Measurements from ENCODE around the gene MEPCE.

DNA sequence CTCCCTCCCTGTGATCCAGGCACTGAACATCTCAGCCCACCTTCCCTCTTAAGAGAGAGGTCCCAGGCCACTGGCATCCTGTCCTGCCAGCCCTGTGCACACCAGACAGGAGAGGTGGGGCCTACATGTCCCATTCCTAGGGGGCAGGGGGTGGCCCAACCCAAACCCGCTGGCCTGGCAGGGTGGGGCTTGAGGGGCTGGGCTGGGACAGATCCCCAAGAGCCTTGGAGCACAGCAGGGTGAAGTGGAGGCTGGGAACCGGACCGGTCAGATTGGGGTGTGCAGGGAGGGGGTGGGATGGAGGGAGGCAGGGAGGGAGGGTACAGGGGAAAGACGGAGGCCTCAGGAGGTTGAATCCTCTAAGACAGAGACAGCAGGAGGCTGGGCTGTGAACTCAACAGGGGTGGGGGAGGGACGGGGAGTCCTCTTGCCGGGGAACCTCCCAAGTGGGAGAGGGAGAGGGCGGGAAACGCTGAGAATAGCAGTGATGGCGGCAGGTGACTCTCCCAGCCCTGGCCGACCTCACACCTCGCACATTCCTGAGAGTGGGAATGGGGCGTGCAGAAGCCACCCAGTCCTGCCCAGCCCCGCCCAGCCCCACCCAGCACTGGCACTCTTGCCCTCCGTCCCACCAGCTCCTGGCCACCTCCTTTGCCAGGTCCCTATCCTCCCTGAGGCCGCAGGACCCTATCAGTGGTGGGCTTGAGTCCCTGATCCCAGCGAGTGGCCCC is 42.7 kb downstream of the MEPCE start:
- TF ChIP-seq, protein P1, sequence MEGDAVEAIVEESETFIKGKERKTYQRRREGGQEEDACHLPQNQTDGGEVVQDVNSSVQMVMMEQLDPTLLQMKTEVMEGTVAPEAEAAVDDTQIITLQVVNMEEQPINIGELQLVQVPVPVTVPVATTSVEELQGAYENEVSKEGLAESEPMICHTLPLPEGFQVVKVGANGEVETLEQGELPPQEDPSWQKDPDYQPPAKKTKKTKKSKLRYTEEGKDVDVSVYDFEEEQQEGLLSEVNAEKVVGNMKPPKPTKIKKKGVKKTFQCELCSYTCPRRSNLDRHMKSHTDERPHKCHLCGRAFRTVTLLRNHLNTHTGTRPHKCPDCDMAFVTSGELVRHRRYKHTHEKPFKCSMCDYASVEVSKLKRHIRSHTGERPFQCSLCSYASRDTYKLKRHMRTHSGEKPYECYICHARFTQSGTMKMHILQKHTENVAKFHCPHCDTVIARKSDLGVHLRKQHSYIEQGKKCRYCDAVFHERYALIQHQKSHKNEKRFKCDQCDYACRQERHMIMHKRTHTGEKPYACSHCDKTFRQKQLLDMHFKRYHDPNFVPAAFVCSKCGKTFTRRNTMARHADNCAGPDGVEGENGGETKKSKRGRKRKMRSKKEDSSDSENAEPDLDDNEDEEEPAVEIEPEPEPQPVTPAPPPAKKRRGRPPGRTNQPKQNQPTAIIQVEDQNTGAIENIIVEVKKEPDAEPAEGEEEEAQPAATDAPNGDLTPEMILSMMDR (conservative IDR thresholded peaks at IDR 0.05) = no peak
- no peak for TF ChIP-seq ZFX (IDR thresholded peaks at IDR 0.05)
